Activated naive CD4-positive, alpha-beta T cell treated with anti-CD3 and anti-CD28 coated beads for 36 hours (primary cell): ENCODE measurements around the gene DLL1. TPM values are rescaled to one million over a fixed set of nuclear protein-coding genes. Genes with fewer than 3 reads are reported as not detected.

Experiments
- CTCF ChIA-PET: fragments of 350-600 bp; sonication (Branson Sonifier 250); formaldehyde crosslinking; loops from one replicate; lab custom pipeline; 2021; ENCODE audit warnings: antibody characterized with exemption; lab: Charles Lee
- DNase-seq: peaks from one replicate; pipeline ENCODE4 v3.0.0-alpha.2; 2020
- H3K27ac Mint-ChIP-seq: one replicate; pipeline ENCODE4 v1.8.0; 2021; ENCODE audit warnings: mild to moderate bottlenecking, mixed read lengths
- H3K27me3 Mint-ChIP-seq: one replicate; pipeline ENCODE4 v1.8.0; 2021; ENCODE audit warnings: low read depth, mixed read lengths
- H3K36me3 Mint-ChIP-seq: one replicate; pipeline ENCODE4 v1.8.0; 2021; ENCODE audit warnings: low read depth, mixed read lengths
- H3K4me1 Mint-ChIP-seq: one replicate; pipeline ENCODE4 v1.8.0; 2021; ENCODE audit warnings: low read depth, mixed read lengths
- H3K4me3 Mint-ChIP-seq: one replicate; pipeline ENCODE4 v1.8.0; 2021; ENCODE audit warnings: mild to moderate bottlenecking, moderate library complexity, mixed read lengths
- H3K9me3 Mint-ChIP-seq: one replicate; pipeline ENCODE4 v1.8.0; 2021; ENCODE audit warnings: mixed read lengths
- intact Hi-C: fragments of 100-400 bp; cut with micrococcal nuclease; formaldehyde crosslinking; loops from one replicate; pipeline ENCODE4 v1.15.1; 2023
- microRNA-seq: library from miRNA; unstranded; fragments of <30 nt; microRNA quantifications from one replicate; pipeline ENCODE4 v1.2.0, GENCODE V29; 2022; ENCODE audit warnings: borderline microRNAs expressed, borderline replicate concordance
- total RNA-seq, 2 experiments: library from RNA; stranded (reverse); gene quantifications; one replicate each; pipeline ENCODE4 v1.2.3, GENCODE V29; 2021

DLL1 gene
- total RNA-seq, 2 experiments from 2014 or later: 3.2 to 3.5 TPM

DNA sequence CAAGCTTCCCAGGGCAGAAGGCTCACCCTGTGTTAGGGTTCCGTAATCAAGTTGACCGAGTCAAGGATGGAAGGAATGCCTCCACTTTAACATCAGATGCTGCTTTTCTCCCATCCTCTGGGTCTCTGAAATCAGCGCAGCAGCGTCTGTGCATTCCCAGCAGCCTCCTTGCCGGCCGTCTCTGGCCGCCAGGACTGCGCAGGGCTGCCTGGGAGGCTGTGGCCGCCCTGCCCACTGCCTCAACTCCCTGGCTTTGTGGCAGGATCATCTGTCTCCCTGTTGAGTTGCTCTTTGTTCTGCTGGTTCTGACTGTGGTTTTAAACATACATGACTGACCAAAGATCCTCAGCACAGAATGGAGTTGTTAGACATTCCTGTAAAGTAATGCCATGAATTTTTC, 56.5 kb downstream of the DLL1 start:
- no peak for DNase-seq
- intact Hi-C loops: no loop called here
- Mint-ChIP-seq H3K9me3 (no peaks in the 10 kb centered on the region), H3K27me3 (no peaks in the 10 kb centered on the region), H3K27ac (no peak overlapping the region), H3K36me3 (no peaks in the 10 kb centered on the region), H3K4me1 (no peaks in the 10 kb centered on the region), H3K4me3 (no peak overlapping the region)
- CTCF ChIA-PET: no interaction called here

GRCh38 chr6:170233286-170234205, 57.3 kb downstream of the DLL1 start:
- Mint-ChIP-seq H3K36me3 (no peaks in the 10 kb centered on the region), H3K9me3 (no peaks in the 10 kb centered on the region), H3K4me1 (no peaks in the 10 kb centered on the region), H3K27me3 (no peaks in the 10 kb centered on the region), H3K4me3 (no peak overlapping the region), H3K27ac (no peak overlapping the region)
- intact Hi-C loops: no loop called here
- no peak for DNase-seq
- CTCF ChIA-PET: no interaction called here

Small RNA genes lying within 50 kb of the gene (microRNA-seq; reads per million reads assigned to microRNA genes)
- not detected for gene MIR4644

Other genes starting within 250 kb of the DLL1 start
- 10 to 100 TPM; 15.5 to 16.1 TPM for gene FAM120B, start 15.7 kb upstream of the DLL1 start, total RNA-seq